K562 (cell line): ENCODE data around the gene P2RX5. TPM values are rescaled to one million over a fixed set of nuclear protein-coding genes. Genes with fewer than 3 reads are reported as not detected.

ENCODE experiments used
- ATAC-seq: fragments of 200-7000 bp; cut with Tn5 transposase; 3 replicates; pipeline ENCODE4 v1.9.1; 2020; ENCODE audit warnings: moderate library complexity
- BruUV-seq: library from RNA; stranded (reverse); fragments of 400-500 nt; replicated peaks from 2 replicates; lab custom pipeline; 2021; lab: Mats Ljungman, UMichigan
- CTCF ChIA-PET: fragments of 300-600 bp; formaldehyde crosslinking; extraction: SDS; loops from one replicate; lab custom pipeline; 2021; ENCODE audit warnings: low intra/inter-chr PET ratio; lab: Yijun Ruan, JAX
- POLR2A ChIA-PET: fragments of 300-600, 350-650 bp; sonication (Branson Sonifier 250); formaldehyde crosslinking; extraction: SDS; loops from one replicate; lab custom pipeline; 2021; ENCODE audit warnings: antibody characterized with exemption, inconsistent platforms; lab: Yijun Ruan, JAX
- DNase-seq, 4 experiments: peaks; one replicate each; pipeline versions ENCODE4 v3.0.0 to v3.0.0-alpha.2; 2011 to 2018; ENCODE audit warnings: low spot score in 3 of 4, mixed read lengths in 3 of 4; ENCODE audit errors: extremely low read depth in 1 of 4
- FAIRE-seq: peaks from 2 replicates; lab custom pipeline; 2011; peaks lifted over from hg19 to GRCh38; lab: Jason Lieb, UNC
- H2AFZ ChIP-seq: 2 replicates; pipeline ENCODE4 v1.6.0; 2011; ENCODE audit warnings: low read depth, low read length, control low read depth, inconsistent platforms
- H3K27ac ChIP-seq: fragments of 200-600 bp; 3 replicates; pipeline ENCODE4 v1.8.0; 2011; ENCODE audit warnings: low read depth, mild to moderate bottlenecking, control low read depth, inconsistent platforms, low read length, moderate library complexity, mixed read lengths; ENCODE audit errors: extremely low read depth
- H3K27me3 ChIP-seq, 2 experiments: fragments of 300-600 bp in 1 of 2; 2 replicates in 1 of 2; 3 replicates in 1 of 2; pipeline versions ENCODE4 v1.6.0 to v1.8.0; 2011; ENCODE audit warnings: inconsistent platforms in 2 of 2, low read length in 2 of 2, mild to moderate bottlenecking in 1 of 2, mixed read lengths in 1 of 2, moderate library complexity in 1 of 2; ENCODE audit not compliant: control insufficient read depth in 2 of 2, insufficient read depth in 2 of 2
- H3K36me3 ChIP-seq: fragments of 300-600 bp; 3 replicates; pipeline ENCODE4 v1.8.0; 2011; ENCODE audit warnings: mild to moderate bottlenecking, low read length, inconsistent platforms; ENCODE audit not compliant: control insufficient read depth, insufficient read depth
- H3K4me1 ChIP-seq, 2 experiments: fragments of 200-600 bp in 1 of 2; replicated peaks in 1 of 2; 2 replicates in 1 of 2; 3 replicates in 1 of 2; pipeline versions ENCODE4 v1.5.1 to v1.8.0; 2011; ENCODE audit warnings: inconsistent platforms in 2 of 2, low read length in 2 of 2, mild to moderate bottlenecking in 1 of 2, mixed read lengths in 1 of 2, moderate library complexity in 1 of 2; ENCODE audit not compliant: control insufficient read depth in 2 of 2, insufficient read depth in 2 of 2
- H3K4me2 ChIP-seq: 2 replicates; pipeline ENCODE4 v1.6.1; 2011; ENCODE audit warnings: low read length, control low read depth, inconsistent platforms, mixed read lengths; ENCODE audit not compliant: insufficient read depth
- H3K4me3 ChIP-seq: fragments of 200-600 bp; sonication (generic), shearing (Covaris generic); 2 replicates; pipeline ENCODE4 v1.5.1; 2016; ENCODE audit warnings: control low read depth, inconsistent platforms
- H3K79me2 ChIP-seq: fragments of 200-600 bp; 3 replicates; pipeline ENCODE4 v1.8.0; 2011; ENCODE audit warnings: low read length, inconsistent platforms; ENCODE audit not compliant: control insufficient read depth, insufficient read depth
- H3K9ac ChIP-seq, 2 experiments: 2 replicates each; pipeline versions ENCODE4 v1.6.0 to v1.6.1; 2011; ENCODE audit warnings: low read depth in 2 of 2, low read length in 2 of 2, control low read depth in 1 of 2, inconsistent platforms in 1 of 2, mild to moderate bottlenecking in 1 of 2, mixed read lengths in 1 of 2; ENCODE audit not compliant: insufficient read depth in 1 of 2
- H3K9me1 ChIP-seq: one replicate; pipeline ENCODE4 v1.6.0; 2011; ENCODE audit warnings: inconsistent platforms, mild to moderate bottlenecking, low read length, moderate library complexity; ENCODE audit not compliant: control insufficient read depth, insufficient read depth
- H3K9me3 ChIP-seq: replicated peaks from 2 replicates; pipeline ENCODE4 v1.5.1; 2011; ENCODE audit warnings: low read depth, low read length, inconsistent platforms; ENCODE audit not compliant: control insufficient read depth, insufficient read depth
- H4K20me1 ChIP-seq: replicated peaks from 2 replicates; pipeline ENCODE4 v1.6.1; 2011; ENCODE audit warnings: low read length, inconsistent platforms, mixed read lengths; ENCODE audit not compliant: control insufficient read depth, insufficient read depth
- IRF1 ChIP-seq: sonication (generic); formaldehyde crosslinking; IDR thresholded peaks from 2 replicates; pipeline ENCODE4 v1.8.0; 2022; ENCODE audit warnings: missing genetic modification reagents, mild to moderate bottlenecking, borderline replicate concordance
- PBX2 ChIP-seq, 2 experiments: IDR thresholded peaks in 1 of 2; conservative IDR thresholded peaks in 1 of 2; 2 replicates each; pipeline ENCODE4 v1.6.1; 2016; ENCODE audit warnings: low read depth in 2 of 2, mild to moderate bottlenecking in 1 of 2, missing compliant biosample characterization in 1 of 2, missing genetic modification characterization in 1 of 2, moderate library complexity in 1 of 2
- RBM17 ChIP-seq: fragments of 200-400 bp; formaldehyde crosslinking; IDR thresholded peaks from 2 replicates; pipeline ENCODE4 v1.6.1; 2017; ENCODE audit warnings: low read depth, mild to moderate bottlenecking, low read length, borderline replicate concordance
- SAP30 ChIP-seq: fragments of 200-600 bp; sonication (generic); IDR thresholded peaks from 2 replicates; pipeline ENCODE4 v1.6.1; 2012; ENCODE audit warnings: borderline replicate concordance, low read depth, mild to moderate bottlenecking, moderate library complexity, low read length, control low read depth, inconsistent platforms; ENCODE audit not compliant: insufficient read depth, poor library complexity, severe bottlenecking
- TBL1XR1 ChIP-seq, 2 experiments: IDR thresholded peaks; 2 replicates each; pipeline ENCODE4 v1.6.1; 2012; ENCODE audit warnings: improper control_type of control experiment in 2 of 2, low read length in 2 of 2, mild to moderate bottlenecking in 1 of 2
- TSHZ1 ChIP-seq: fragments of 250-450 bp; sonication (Bioruptor Pico); IDR thresholded peaks from 2 replicates; pipeline ENCODE4 v1.4.0; 2020; ENCODE audit warnings: mild to moderate bottlenecking, moderate library complexity
- ZBTB34 ChIP-seq: fragments of 250-450 bp; sonication (Bioruptor Pico); IDR thresholded peaks from 2 replicates; pipeline ENCODE4 v1.8.0; 2021; ENCODE audit warnings: mild to moderate bottlenecking, moderate library complexity
- ZNF143 ChIP-seq: sonication (generic); formaldehyde crosslinking; IDR thresholded peaks from 2 replicates; pipeline ENCODE4 v1.9.0; 2022; ENCODE audit warnings: mild to moderate bottlenecking, missing genetic modification reagents
- ZNF280A ChIP-seq: fragments of 450-650 bp; IDR thresholded peaks from 2 replicates; pipeline ENCODE4 v1.6.1; 2018; ENCODE audit warnings: mild to moderate bottlenecking, low read depth; ENCODE audit not compliant: partially characterized antibody
- ZNF3 ChIP-seq: fragments of 250-450 bp; sonication (Bioruptor Pico); IDR thresholded peaks from 2 replicates; pipeline ENCODE4 v1.5.0; 2021; ENCODE audit warnings: mild to moderate bottlenecking, moderate library complexity
- WGBS: fragments of 100-300 bp; shearing (Covaris generic); methylation state at CpG from one replicate; pipeline ENCODE4 v1.1.6; 2016; ENCODE audit warnings: low coverage, mixed read lengths; ENCODE audit not compliant: insufficient coverage; ENCODE audit errors: missing lambda C conversion rate; 5-methylcytosine and 5-hydroxymethylcytosine counted together
- in situ Hi-C: fragments of 300-500 bp; cut with MboI; formaldehyde crosslinking; loops from 4 replicates; pipeline ENCODE4 v1.15.0; 2018; ENCODE audit warnings: inconsistent platforms, mixed read lengths
- intact Hi-C: fragments of 100-400 bp; cut with micrococcal nuclease; formaldehyde crosslinking; loops from 2 replicates; pipeline ENCODE4 v1.14.2; 2022
- polyA plus RNA-seq, 8 experiments: library from polyadenylated mRNA; depleted of rRNA in 4 of 8; stranded (reverse) in 5 of 8; unstranded in 3 of 8; fragments of >200 nt; fragmentation: Nextera tagmentation in 2 of 8; fragmentation: Illumina TruSeq in 1 of 8; extraction: Ambion mirVana in 2 of 8; extraction: Trizol in 1 of 8; gene quantifications; 2 replicates each; pipeline versions ENCODE4 v1.2.1 to v1.2.3, GENCODE V29; 2011 to 2014; ENCODE audit warnings: inconsistent platforms in 1 of 8, missing spikeins in 1 of 8
- total RNA-seq, 7 experiments: library from RNA; depleted of rRNA in 6 of 7; stranded (reverse); fragments of >200 nt in 6 of 7; fragmentation: Illumina TruSeq in 2 of 7; extraction: Trizol in 2 of 7; gene quantifications; 2 replicates each; pipeline versions ENCODE4 v1.2.1 to v1.2.3, GENCODE V29; 2011 to 2021; ENCODE audit warnings: low replicate concordance in 1 of 7

P2RX5 gene
- total and polyA plus RNA-seq, 9 of the 15 experiments (the other 6 are each of a cell fraction or from before 2014, with no cell fraction given): 0.31 to 4.0 (median 1.3) TPM

GRCh38 chr17:3740611-3741073, 44.7 kb upstream of the P2RX5 start:
- Histone ChIP-seq H4K20me1 (no peaks in the 10 kb centered on the region), H3K9me3 (no peaks in the 10 kb centered on the region), H3K36me3 (no peaks in the 10 kb centered on the region), H3K79me2 (no peaks in the 10 kb centered on the region), H3K4me3 (no peak overlapping the region), H3K27ac (no peak overlapping the region), H3K9ac (no peak overlapping the region), H3K9me1 (no peaks in the 10 kb centered on the region), H2AFZ (no peak overlapping the region), H3K4me1 (peaks cover 4 to 10% of the 10 kb centered on the region in 2 experiments; a peak in 2 of 5 replicates), H3K4me2 (no peak overlapping the region), H3K27me3 (peaks cover 7 to 14% of the 10 kb centered on the region in 2 experiments)
- no peak for ATAC-seq
- intact Hi-C loops: no loop called here
- no peak for DNase-seq
- ChIA-PET CTCF (no interaction called here), POLR2A (interaction anchor here (0.7 kb wide), 1 partner anchor 19 kb away, joined by 3 read pairs; no protein-coding TSS in a partner anchor)
- BruUV-seq: no TSS peak
- WGBS: 59% methylated on average over 10 of the region's 14 CpGs
- in situ Hi-C loops: no loop called here
- FAIRE-seq: no peak
- no peak for TF ChIP-seq IRF1
- TF ChIP-seq TSHZ1: no peak
- TF ChIP-seq ZNF143: no peak
- no peak for TF ChIP-seq ZNF280A
- TF ChIP-seq ZBTB34 (CRISPR knock-in tag): no peak
- TF ChIP-seq ZNF3 (CRISPR knock-in tag): no peak
- TF ChIP-seq RBM17: no peak
- TF ChIP-seq PBX2 (CRISPR knock-in tag; IDR thresholded peaks at IDR 0.05; ENCODE audit: low read depth): no peak
- TF ChIP-seq PBX2 (tag; conservative IDR thresholded peaks at IDR 0.05; ENCODE audit: low read depth): no peak
- no peak for TF ChIP-seq TBL1XR1 (IDR thresholded peaks at IDR 0.05; ENCODE audit: low read length in 2 of 2)
- no peak for TF ChIP-seq SAP30
